SK-N-SH treated with all-trans-retinoic acid at 6 μM for 48 hours (cell line): Measurements from ENCODE around the gene LAMA2.

Source experiments
- ARNTL ChIP-seq: fragments of 450-650 bp; formaldehyde crosslinking; IDR thresholded peaks from 2 replicates; pipeline ENCODE4 v1.5.0; 2020; ENCODE audit warnings: low read depth, mild to moderate bottlenecking, moderate library complexity, borderline replicate concordance
- PATZ1 ChIP-seq: fragments of 250-450 bp; sonication (Bioruptor Pico); IDR thresholded peaks from 2 replicates; pipeline ENCODE4 v1.8.0; 2020; ENCODE audit warnings: mild to moderate bottlenecking, moderate library complexity, borderline replicate concordance
- ZFP3 ChIP-seq: fragments of 250-450 bp; sonication (Bioruptor Pico); IDR thresholded peaks from 2 replicates; pipeline ENCODE4 v1.5.0; 2020; ENCODE audit warnings: mild to moderate bottlenecking, moderate library complexity
- ZNF70 ChIP-seq: fragments of 450-650 bp; formaldehyde crosslinking; IDR thresholded peaks from 2 replicates; pipeline ENCODE4 v1.5.0; 2020; ENCODE audit warnings: mild to moderate bottlenecking, moderate library complexity
- TF ChIP-seq, protein P1 (sequence below): fragments of 250-450 bp; sonication (Bioruptor Pico); IDR thresholded peaks from 2 replicates; pipeline ENCODE4 v1.5.1; 2021; ENCODE audit warnings: mild to moderate bottlenecking, moderate library complexity
- TF ChIP-seq, protein P2 (sequence below): fragments of 250-450 bp; sonication (Bioruptor Pico); IDR thresholded peaks from 2 replicates; pipeline ENCODE4 v1.5.1; 2020; ENCODE audit warnings: low read depth, mild to moderate bottlenecking, moderate library complexity

- TF ChIP-seq, protein P1, sequence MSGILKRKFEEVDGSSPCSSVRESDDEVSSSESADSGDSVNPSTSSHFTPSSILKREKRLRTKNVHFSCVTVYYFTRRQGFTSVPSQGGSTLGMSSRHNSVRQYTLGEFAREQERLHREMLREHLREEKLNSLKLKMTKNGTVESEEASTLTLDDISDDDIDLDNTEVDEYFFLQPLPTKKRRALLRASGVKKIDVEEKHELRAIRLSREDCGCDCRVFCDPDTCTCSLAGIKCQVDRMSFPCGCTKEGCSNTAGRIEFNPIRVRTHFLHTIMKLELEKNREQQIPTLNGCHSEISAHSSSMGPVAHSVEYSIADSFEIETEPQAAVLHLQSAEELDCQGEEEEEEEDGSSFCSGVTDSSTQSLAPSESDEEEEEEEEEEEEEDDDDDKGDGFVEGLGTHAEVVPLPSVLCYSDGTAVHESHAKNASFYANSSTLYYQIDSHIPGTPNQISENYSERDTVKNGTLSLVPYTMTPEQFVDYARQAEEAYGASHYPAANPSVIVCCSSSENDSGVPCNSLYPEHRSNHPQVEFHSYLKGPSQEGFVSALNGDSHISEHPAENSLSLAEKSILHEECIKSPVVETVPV, result no peak
- TF ChIP-seq ZFP3 (CRISPR knock-in tag), result no peak
- no peak for TF ChIP-seq ARNTL (CRISPR knock-in tag)
- TF ChIP-seq, protein P2, sequence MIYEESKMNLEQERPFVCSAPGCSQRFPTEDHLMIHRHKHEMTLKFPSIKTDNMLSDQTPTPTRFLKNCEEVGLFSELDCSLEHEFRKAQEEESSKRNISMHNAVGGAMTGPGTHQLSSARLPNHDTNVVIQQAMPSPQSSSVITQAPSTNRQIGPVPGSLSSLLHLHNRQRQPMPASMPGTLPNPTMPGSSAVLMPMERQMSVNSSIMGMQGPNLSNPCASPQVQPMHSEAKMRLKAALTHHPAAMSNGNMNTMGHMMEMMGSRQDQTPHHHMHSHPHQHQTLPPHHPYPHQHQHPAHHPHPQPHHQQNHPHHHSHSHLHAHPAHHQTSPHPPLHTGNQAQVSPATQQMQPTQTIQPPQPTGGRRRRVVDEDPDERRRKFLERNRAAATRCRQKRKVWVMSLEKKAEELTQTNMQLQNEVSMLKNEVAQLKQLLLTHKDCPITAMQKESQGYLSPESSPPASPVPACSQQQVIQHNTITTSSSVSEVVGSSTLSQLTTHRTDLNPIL (CRISPR knock-in tag), result no peak
- TF ChIP-seq PATZ1, result no peak
- no peak for TF ChIP-seq ZNF70 (CRISPR knock-in tag)
These were observed 468.9 kb downstream of the LAMA2 start for GRCh38 chr6:129351807-129352206.
